Uterus (tissue), 2 donors: ENCODE results near the gene NUP37.
"Not testable (repeated sequence)": the region's sequence is repeated elsewhere in the genome, so short reads cannot be mapped to it uniquely, and the experiment has no call there.

Experiments
- CTCF ChIP-seq, 4 experiments: fragments of 200-600 bp in 2 of 4; fragments of 450-650 bp in 2 of 4; sonication (generic) in 2 of 4; IDR thresholded peaks; one replicate each; pipeline ENCODE4 v1.5.1; 2016 to 2019; ENCODE audit warnings: antibody characterized with exemption in 4 of 4, mild to moderate bottlenecking in 2 of 4, moderate library complexity in 1 of 4
- POLR2A ChIP-seq, 2 donors: fragments of 450-650 bp; IDR thresholded peaks; one replicate each; pipeline ENCODE4 v1.6.1; 2016; ENCODE audit warnings: antibody characterized with exemption in 2 of 2, mild to moderate bottlenecking in 1 of 2, moderate library complexity in 1 of 2

- not testable (repeated sequence) for TF ChIP-seq CTCF, POLR2A (IDR thresholded peaks at IDR 0.05)
These were observed 11.5 kb upstream of the NUP37 start for GRCh38 chr12:102131442-102131841.
